Uterus (tissue), 4 donors: ENCODE results near the gene GDF10. TPM values are rescaled to one million over a fixed set of nuclear protein-coding genes. Genes with fewer than 3 reads are reported as not detected.

Source experiments
- DNase-seq, 2 donors: peaks; one replicate each; pipeline ENCODE4 v3.0.0-alpha.2; 2019 to 2020
- H3K27ac ChIP-seq, 2 donors: fragments of 200-600 bp; sonication (generic); 1 replicate in 1 of 2; 2 replicates in 1 of 2; pipeline ENCODE4 v1.5.1; 2016 to 2018
- H3K27me3 ChIP-seq, 2 donors: fragments of 200-600 bp; sonication (generic); one replicate each; pipeline ENCODE4 v1.5.1; 2018 to 2019; ENCODE audit warnings: control low read depth in 1 of 2
- H3K36me3 ChIP-seq, 2 donors: fragments of 200-600 bp; sonication (generic); one replicate each; pipeline ENCODE4 v1.5.1; 2019; ENCODE audit warnings: control low read depth in 1 of 2
- H3K4me1 ChIP-seq, 2 donors: fragments of 200-600 bp; sonication (generic); one replicate each; pipeline ENCODE4 v1.5.1; 2018 to 2019; ENCODE audit warnings: control low read depth in 1 of 2
- H3K4me3 ChIP-seq, 2 donors: fragments of 200-600 bp; sonication (generic); 1 replicate in 1 of 2; 2 replicates in 1 of 2; pipeline ENCODE4 v1.5.1; 2018 to 2019; ENCODE audit warnings: mild to moderate bottlenecking in 1 of 2
- H3K9me3 ChIP-seq, 2 donors: fragments of 200-600 bp; sonication (generic); one replicate each; pipeline ENCODE4 v1.5.1; 2019; ENCODE audit warnings: control low read depth in 1 of 2
- POLR2A ChIP-seq, 2 donors: fragments of 450-650 bp; IDR thresholded peaks; one replicate each; pipeline ENCODE4 v1.6.1; 2016; ENCODE audit warnings: antibody characterized with exemption in 2 of 2, mild to moderate bottlenecking in 1 of 2, moderate library complexity in 1 of 2
- intact Hi-C: fragments of 100-400 bp; cut with DNase I; formaldehyde crosslinking; loops from one replicate; pipeline ENCODE4 v1.15.1; 2023; ENCODE audit warnings: low total_unique reads
- total RNA-seq, 4 donors: library from RNA; depleted of rRNA in 3 of 4; stranded (reverse); fragments of >200 nt in 3 of 4; gene quantifications; one replicate each; pipeline versions ENCODE4 v1.1.0 to v1.2.4, GENCODE V29; 2014 to 2023
- TF ChIP-seq, protein P1 (sequence below), 4 experiments: fragments of 200-600 bp in 2 of 4; fragments of 450-650 bp in 2 of 4; sonication (generic) in 2 of 4; IDR thresholded peaks; one replicate each; pipeline ENCODE4 v1.5.1; 2016 to 2019; ENCODE audit warnings: antibody characterized with exemption in 4 of 4, mild to moderate bottlenecking in 2 of 4, moderate library complexity in 1 of 4
- donor health status: DM: yes; HTN: yes; CAD: no.

GDF10 gene
- total RNA-seq, 4 donors from 2014 or later = 4.6 to 6.4 TPM; not detected in 2

GRCh38 chr10:47337310-47337709 is 37.3 kb downstream of the GDF10 start:
- H3K9me3 ChIP-seq = no peaks in the 10 kb centered on the region
- no peaks in the 10 kb centered on the region for H3K27me3 ChIP-seq
- DNase-seq = no peak
- peak overlapping the region in 1 of 2 donors; percentile 3 for H3K27ac ChIP-seq
- intact Hi-C loops = no loop called here
- no peaks in the 10 kb centered on the region for H3K4me1 ChIP-seq
- H3K4me3 ChIP-seq = no peak overlapping the region
- H3K36me3 ChIP-seq = no peaks in the 10 kb centered on the region
- TF ChIP-seq, protein P1, sequence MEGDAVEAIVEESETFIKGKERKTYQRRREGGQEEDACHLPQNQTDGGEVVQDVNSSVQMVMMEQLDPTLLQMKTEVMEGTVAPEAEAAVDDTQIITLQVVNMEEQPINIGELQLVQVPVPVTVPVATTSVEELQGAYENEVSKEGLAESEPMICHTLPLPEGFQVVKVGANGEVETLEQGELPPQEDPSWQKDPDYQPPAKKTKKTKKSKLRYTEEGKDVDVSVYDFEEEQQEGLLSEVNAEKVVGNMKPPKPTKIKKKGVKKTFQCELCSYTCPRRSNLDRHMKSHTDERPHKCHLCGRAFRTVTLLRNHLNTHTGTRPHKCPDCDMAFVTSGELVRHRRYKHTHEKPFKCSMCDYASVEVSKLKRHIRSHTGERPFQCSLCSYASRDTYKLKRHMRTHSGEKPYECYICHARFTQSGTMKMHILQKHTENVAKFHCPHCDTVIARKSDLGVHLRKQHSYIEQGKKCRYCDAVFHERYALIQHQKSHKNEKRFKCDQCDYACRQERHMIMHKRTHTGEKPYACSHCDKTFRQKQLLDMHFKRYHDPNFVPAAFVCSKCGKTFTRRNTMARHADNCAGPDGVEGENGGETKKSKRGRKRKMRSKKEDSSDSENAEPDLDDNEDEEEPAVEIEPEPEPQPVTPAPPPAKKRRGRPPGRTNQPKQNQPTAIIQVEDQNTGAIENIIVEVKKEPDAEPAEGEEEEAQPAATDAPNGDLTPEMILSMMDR (IDR thresholded peaks at IDR 0.05) = no peak
- TF ChIP-seq POLR2A (IDR thresholded peaks at IDR 0.05) = no peak

- TF ChIP-seq, protein P1 (IDR thresholded peaks at IDR 0.05) = no peak
- no peak for TF ChIP-seq POLR2A (IDR thresholded peaks at IDR 0.05)
- no peak overlapping the region for H3K4me3 ChIP-seq
- H3K4me1 ChIP-seq = no peaks in the 10 kb centered on the region
- H3K27ac ChIP-seq = no peak overlapping the region
- no peaks in the 10 kb centered on the region for H3K36me3 ChIP-seq
- no peaks in the 10 kb centered on the region for H3K9me3 ChIP-seq
- DNase-seq = no peak
- intact Hi-C loops = no loop called here
- H3K27me3 ChIP-seq = no peaks in the 10 kb centered on the region
These were observed 39.3 kb downstream of the GDF10 start for GRCh38 chr10:47339186-47339735.

DNA sequence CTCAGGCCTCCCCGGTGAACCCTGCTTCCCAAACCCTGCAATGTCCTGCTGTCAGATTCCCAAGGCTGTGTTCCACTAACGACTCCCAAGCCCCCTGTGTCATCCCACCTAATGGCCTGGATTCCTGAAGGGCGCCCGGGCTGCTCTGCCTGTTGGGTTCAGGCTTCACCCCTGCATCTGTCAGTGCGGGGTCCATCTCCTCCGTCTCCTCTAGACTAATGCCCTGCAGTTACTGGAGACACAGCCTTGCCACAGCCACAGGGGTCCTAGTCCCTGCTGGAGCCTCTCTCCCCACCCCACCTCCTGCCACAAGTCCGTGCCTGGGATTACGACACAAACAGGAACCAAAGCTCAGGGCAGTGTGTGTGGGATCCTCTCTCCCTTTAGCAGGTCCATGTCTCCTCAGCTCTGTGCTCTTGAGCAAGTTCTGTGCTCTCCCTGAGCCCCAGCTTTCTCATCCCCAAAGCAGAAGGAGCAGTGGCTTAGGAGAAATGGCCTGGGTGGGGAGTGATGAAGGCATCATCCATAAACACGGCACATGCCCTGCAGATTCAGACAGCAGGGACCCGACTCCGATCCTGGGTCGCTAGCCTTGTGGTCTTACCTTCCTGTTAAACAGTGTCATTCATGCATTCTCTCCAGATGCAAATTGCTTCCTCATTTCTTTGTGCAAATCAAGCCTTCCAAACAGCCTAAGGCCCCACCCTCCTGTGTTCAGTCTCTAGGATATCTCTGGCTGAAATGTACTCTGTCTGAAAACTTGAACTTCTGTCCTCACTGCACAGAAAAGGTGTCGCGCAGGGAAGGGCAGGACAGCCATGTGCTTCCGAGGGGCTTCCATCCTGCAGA is 40.0 kb downstream of the GDF10 start:
- Histone ChIP-seq H3K27ac (no peak overlapping the region), H3K9me3 (no peaks in the 10 kb centered on the region), H3K4me1 (no peaks in the 10 kb centered on the region), H3K27me3 (no peaks in the 10 kb centered on the region), H3K4me3 (no peak overlapping the region), H3K36me3 (no peaks in the 10 kb centered on the region)
- TF ChIP-seq, protein P1 (IDR thresholded peaks at IDR 0.05) = no peak
- no peak for TF ChIP-seq POLR2A (IDR thresholded peaks at IDR 0.05)
- intact Hi-C loops = no loop called here
- no peak for DNase-seq

DNA sequence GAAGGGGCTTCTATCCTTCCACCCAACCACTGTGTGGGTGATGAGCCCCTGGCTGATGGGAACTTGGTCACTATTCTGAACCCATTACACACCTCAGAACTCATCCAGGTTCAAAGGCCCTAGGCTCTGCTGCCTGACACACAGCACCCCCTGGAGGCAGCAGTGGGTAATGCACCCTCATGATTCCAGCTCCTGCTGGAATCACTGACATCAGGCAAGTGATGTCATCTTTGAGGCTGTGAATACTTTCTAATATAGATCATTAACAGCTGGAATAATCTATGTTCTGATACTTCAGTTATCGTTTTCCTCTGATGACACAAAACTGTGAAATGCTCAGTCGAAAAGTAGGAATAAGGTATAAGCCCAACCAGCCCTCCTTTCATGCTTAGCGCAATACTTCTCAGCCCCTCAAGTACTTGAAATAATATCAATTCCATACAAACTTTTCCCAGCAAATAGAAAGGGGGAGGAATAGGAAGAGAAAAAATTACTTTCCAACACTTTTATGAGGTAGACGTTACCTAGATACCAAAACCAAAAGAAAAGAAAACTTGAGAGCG is 40.7 kb downstream of the GDF10 start:
- H3K4me1 ChIP-seq = no peaks in the 10 kb centered on the region
- no peak for TF ChIP-seq POLR2A (IDR thresholded peaks at IDR 0.05)
- TF ChIP-seq, protein P1 (IDR thresholded peaks at IDR 0.05) = peak; percentile 65 to 82 (median 68)
- H3K4me3 ChIP-seq = no peak overlapping the region
- peak; percentile 37 to 49 for DNase-seq
- intact Hi-C loops = no loop called here
- H3K27ac ChIP-seq = no peak overlapping the region
- H3K9me3 ChIP-seq = no peaks in the 10 kb centered on the region
- no peaks in the 10 kb centered on the region for H3K27me3 ChIP-seq
- no peaks in the 10 kb centered on the region for H3K36me3 ChIP-seq
